ENCODE measurements around the gene CSF2. TPM values are rescaled to one million over a fixed set of nuclear protein-coding genes. Genes with fewer than 3 reads are reported as not detected.

CSF2 gene
- polyA plus RNA-seq (ENCODE audit: insufficient read length): not detected
- long read RNA-seq, donor 1: 0 reads
- long read RNA-seq, donor 2: 0 reads
- long read RNA-seq, donor 3: 0 reads
- long read RNA-seq, donor 4: 0 reads
- long read RNA-seq, donor 5: 0 reads
- long read RNA-seq, donor 6: 0 reads
- long read RNA-seq, donor 7: 0 reads
- long read RNA-seq, donor 8: 0 reads

DNA sequence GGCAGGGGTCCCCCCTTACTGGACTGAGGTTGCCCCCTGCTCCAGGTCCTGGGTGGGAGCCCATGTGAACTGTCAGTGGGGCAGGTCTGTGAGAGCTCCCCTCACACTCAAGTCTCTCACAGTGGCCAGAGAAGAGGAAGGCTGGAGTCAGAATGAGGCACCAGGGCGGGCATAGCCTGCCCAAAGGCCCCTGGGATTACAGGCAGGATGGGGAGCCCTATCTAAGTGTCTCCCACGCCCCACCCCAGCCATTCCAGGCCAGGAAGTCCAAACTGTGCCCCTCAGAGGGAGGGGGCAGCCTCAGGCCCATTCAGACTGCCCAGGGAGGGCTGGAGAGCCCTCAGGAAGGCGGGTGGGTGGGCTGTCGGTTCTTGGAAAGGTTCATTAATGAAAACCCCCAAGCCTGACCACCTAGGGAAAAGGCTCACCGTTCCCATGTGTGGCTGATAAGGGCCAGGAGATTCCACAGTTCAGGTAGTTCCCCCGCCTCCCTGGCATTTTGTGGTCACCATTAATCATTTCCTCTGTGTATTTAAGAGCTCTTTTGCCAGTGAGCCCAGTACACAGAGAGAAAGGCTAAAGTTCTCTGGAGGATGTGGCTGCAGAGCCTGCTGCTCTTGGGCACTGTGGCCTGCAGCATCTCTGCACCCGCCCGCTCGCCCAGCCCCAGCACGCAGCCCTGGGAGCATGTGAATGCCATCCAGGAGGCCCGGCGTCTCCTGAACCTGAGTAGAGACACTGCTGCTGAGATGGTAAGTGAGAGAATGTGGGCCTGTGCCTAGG is at the start of gene CSF2:
CSF2 (plus strand) TSS at position 559 of the 783 bp plus-strand sequence; CDS start at position 594, 35 bp downstream.
- no peak for DNase-seq

DNA sequence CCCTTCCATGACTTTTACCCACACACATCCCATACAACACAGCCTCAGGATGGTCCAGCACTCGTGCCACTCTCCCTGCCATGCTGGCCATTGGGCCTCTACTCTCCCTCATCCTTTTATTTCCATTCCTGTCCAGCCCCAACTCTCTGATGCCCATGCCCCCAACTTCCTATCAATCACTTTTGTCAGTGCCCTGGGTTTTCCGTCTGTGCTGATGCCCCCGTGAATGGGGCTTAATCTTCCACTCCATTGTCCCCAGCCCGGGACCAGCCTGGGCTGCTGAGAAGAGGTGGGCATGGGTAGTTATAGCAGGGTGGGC is 49.5 kb upstream of the CSF2 start:
- no peak for DNase-seq

DNA sequence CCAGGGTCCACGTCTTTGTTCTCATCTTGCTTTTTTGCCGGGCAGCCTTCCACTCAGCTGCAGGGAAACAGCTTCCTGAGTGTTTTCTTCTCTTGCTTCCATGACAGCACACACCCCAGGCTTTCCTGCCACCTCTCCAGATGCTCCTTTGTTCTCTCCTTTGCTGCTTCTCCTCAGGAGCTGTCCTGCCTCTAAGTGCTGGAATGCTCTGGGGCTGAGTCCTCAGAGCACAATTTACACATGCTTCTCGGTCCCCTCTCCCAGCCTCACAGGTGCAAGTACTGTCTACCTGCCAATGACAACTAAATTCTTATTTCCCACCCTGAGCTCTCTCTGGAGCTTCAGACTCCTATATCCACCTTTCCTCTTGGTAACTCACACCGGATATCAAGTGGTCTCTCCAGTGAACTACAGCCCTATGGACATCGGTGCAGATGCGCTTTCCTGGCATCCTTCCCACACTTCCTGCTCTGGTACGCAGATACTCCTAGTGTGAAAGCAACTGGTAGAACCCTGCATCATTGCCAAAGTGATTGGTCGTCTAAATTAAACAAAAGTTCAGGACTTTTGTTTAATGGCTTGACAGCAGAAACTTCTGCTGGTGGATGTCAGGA is 48.7 kb upstream of the CSF2 start:
- no peak for DNase-seq

DNA sequence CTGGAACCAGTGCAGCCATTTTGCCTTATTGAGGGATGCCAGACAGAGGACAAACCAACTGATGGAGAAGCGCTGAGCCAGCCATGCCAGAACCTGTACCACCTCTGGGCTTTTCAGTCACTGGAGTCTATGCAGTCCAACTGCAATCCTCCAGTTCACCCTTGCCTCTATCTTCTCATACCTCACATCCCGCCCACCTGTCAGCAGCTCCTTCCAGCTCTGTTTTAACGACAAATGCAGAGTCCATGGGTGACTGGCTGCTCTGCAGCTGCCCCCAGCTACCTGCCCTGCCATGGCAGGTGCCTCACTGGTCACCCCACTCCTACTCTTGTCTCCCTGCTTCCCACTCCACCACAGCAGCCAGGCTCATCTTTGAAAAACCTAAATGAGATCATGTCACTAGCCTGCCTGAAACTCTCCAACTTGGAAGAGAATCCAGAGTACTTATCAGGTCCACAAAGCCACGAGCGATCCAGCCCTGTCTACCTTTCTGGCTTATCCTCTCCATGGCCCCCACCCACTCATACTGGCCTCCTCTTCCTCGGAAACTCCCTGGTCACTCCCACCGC is 48.1 kb upstream of the CSF2 start:
- no peak for DNase-seq

DNA sequence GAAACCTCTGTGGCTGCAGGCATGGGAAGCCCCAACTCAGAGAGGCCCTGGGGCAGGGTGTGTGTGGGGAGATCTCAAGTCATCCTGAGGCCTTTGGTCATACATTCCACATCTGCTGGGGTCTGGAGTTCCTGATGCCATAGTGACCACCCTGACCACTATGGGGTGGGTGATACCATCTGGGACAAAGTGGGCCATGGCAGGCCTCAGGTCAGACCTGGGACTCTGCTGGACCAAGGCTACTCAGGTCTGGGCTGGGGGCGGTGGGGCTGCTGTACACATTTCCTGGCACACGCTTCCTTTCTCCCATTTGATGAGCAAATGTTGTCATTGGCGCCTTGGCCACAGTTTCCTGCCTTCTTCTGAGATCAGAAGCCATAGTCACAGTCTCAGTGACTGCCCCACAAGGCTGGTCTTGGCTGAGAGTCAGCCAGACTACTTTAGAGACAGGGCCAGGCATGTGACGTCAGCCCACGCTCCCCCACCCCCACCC is 47.0 kb upstream of the CSF2 start:
- DNase-seq: no peak

DNA sequence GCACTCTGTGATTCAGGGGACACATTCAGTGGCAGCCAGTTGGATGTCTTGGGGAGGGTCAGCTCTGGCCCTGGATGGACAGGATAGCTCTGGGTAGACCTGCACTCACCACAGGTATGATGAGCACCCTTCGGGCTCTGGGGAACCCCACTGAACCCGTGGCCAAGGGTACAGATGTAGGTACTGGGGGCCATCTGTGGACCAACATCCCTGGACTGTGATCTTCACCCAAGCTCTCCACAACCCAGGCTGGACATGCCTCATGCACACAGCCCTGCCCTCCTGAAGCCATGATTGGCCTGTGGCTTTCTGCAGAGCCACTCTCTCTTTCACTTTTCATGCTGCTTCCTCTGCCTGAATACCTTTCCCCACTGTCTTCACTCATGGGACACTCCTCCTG is 46.6 kb upstream of the CSF2 start:
- DNase-seq: no peak

DNA sequence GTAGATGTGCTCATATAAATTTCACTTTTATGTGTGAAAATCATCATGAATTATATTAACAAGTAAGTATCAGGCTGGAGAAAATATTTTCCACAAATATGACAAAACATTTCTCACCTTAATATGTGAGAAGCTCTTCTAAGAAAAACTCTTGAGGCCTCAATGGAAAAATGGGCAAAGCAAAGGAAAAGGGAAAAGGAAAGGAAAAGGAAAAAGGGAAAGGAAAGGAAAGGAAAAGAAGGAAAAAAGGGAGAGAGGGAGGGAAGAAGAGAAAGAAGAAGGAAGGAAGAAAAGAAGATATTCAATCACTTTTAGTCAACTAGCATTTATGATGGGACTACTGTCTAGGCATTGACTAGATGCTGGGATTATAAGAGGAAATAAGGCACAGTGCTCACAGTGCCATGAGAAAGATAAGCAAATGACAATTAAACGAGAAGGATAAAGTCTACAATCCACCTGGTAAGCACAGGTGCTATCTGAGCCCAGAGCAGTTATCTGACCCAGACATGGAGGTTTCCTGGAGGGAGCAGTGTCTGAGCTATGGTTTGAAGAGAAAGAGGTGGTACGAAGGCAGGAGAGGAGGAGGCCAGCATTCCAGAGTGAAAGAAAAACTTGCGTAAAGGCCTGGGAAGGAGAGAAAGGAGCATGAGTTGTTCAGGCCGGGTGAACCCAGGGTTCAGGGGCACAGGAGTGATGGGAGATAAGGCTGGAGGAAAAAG is 43.8 kb upstream of the CSF2 start:
- DNase-seq: no peak

DNA sequence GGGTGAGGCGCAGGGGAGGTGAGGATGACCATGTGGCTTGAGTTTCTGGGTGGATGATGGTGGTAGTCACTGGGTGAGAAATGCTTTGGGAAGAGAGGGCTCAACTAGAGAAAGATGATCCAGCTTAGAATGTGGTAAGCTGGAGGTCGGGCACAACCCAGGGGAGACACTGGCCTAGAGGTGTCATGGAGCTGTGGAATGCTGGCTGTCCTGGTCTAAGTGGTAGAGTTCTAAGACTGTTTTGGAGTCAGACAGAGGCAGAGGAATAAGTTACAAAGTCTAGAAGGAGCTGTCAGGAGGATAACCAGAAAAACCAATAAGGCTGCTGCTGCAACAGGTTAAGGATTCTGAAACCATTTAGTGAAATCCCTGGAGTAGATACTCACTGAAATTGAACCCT is 43.0 kb upstream of the CSF2 start:
- DNase-seq: no peak

DNA sequence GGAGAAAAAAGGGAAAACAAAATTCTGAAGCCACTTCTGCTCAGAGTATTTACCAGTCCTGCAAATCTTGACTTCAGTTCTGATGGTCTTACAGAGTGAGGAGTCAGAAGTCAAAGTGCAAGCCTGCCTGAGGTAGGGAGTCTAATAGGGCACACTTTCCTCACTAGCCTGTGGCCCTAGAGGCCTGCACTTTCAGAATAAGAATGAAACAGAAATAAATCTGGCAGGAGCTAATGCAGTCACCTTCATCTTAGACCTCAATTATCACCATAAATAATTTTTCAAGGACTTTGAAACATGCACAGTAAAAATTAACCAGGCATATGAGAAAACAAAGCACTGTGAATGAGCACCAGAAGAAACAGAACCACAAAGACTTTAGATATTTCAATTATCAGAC is 41.4 kb upstream of the CSF2 start:
- DNase-seq: no peak

DNA sequence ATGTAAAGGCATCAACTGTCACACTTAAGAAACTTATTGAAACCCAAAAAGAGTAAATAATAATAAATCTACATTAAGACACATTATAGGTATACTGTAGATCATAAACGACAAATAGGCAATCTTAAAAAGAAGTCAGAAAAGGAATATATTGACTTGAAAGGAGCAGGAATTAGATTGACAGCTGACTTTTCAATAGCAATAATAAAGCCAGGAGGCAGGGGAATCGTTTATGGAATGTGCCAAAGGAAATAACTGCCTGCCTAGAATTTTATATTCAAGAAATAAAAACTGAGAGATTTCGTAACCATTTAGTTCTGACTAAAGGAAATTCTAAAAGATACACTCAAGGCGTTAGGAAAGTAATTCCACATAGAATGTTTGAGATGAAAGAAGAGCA is 40.5 kb upstream of the CSF2 start:
- no peak for DNase-seq

DNA sequence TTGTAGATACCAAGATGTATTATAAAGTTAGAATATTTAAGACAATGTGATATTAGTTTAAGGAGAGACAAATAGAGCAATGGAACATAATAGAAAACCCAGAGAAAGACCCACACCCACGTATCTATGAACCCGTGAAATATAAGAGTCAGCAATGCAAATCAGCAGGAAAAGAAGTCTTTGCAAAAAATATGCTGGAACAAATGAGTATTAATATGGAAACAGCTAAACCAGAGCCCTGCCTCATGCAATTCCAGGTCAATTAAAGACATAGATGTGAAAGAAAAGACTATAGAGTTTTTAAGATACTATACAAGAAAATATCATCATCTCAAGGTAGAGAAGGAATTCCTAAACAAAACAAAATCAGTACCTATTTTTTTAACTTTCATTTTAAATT is 36.2 kb upstream of the CSF2 start:
- DNase-seq: no peak

DNA sequence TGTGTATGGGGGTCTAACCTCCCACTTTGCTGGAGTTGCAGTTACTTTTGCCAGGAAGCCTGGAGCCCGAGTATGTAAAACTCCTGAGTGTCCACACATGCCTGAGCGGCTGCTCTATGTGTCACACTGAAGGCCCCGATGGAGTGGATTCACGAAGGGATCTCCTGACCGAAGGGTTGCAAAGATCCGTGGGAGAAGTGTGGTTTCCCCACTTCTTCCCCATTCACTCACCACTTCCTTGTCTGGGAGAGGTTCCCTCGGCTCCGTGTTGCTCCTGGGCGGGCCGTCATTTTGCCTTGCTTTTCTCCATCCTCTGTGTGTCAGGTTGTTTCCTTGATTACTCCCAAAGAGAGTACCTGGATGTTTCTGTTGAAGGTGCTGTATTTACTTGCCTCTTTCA is 29.4 kb upstream of the CSF2 start:
- no peak for DNase-seq

DNA sequence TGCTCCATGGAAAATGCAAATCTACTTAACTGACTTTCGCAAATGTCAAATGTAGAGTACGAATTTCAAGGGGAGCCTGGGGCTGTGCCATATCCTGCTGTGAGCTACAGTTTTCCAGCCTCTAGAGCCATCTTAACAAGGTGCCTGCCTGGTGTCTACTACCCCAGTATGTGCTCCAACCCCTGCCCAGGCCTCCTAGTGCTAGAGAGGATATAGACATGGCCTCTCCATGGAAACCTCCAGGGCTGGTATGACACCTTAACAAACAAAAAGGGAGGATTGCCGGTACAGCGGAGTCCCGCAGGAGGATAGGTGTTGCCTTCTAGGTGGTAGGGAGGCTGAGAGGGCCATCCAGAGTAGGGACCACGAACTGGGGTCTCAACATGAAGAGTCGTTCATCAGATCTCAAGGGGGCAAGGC is 26.7 kb upstream of the CSF2 start:
- no peak for DNase-seq

DNA sequence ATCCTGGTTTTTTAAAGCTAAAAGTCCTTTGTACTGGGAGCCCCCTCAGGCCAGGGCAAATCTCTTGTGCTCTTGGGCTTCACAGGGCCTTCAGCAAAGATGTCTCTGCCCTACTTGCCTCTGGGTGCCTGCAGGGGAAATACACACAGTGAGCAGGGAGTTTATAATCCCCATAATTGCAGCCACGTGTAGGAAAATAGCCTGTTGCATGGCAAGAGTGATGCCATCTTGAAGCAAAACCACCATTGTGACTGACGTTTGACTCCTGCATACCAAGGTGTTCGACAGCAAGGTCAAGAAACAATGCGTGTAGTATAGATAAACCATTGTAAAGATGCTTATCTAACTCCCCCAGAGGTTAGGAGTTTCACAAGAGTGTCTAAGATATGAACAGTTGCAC is 24.5 kb upstream of the CSF2 start:
- no peak for DNase-seq

DNA sequence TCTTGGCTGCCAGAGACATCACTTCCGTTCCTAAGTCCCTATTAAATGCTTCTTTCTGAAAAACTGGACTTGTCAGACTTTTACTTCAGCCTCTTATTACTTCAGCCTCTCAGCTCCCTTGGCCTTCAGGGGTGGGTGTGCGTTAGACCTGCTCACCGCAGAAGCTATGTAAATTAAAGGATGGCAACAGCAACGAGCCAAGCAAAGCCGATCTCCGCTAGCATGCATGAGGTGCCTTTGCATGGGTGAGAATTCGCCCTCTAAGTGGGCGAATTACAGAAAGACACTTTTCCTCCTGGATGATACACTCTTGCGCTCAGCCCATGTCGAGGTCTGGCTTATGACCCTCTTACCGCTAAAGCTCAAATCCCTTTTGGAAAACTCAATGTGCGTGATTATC is 24.0 kb upstream of the CSF2 start:
- DNase-seq: no peak

DNA sequence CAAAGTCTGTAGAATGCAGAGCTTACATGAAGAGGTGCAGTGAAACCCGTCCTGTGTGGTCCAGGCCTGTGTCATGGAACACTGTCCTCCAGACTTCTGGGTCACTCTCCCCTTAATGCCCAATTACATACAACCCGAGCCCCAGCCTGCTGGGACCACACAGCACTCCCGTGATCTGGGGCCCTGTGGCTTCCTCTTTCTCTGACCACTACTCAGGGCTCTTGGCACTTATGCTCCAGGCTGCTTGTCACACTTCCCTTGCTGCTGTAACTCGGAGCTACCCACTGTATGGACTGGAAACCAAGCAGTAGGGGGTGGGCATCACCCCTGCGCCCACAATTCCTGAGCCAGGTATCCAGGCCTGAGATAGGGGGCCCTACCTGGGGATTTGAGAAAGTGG is 23.5 kb upstream of the CSF2 start:
- no peak for DNase-seq

DNA sequence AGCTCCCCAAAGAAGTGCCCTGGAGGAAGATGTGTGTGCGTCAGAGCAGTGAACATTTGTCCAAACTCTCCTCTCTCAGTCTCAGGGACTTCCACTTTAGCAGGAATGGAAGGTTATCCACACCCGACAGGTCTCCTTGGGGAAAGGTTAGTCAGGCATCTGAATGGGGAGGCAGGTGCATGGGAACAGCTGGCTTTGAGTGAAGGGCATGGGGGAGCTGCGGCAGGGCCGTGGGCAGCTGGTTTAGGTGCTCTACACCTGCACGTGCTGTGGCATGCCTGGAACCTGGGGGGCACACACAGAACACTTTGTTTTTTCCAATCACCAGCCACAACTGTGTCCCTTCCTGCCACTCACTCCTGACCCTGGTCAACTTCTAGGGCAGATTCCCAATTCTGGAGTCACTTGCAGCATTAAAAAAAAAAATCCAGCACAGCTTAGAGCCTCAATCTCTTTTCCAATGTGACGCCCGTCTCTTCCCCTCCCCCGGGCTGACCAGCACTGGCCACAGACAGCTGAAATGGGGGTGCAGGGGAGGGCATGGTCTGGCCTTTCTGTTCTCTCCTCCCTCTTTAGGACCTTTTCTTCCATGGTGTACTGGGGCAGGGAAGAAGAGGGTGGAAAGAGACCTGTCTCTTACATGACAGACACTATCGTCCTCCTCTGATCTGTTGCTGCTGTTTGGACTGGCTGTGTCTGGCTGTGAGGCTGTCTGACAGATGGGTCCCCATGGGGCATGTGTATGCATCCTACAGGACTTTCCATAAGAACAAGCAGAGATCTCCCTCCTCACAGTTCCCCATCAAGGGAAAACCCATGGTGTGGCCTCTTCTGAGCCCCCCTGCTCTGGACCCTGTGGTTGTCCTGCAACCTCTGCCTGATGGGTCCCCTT is 22.7 kb upstream of the CSF2 start:
- no peak for DNase-seq

DNA sequence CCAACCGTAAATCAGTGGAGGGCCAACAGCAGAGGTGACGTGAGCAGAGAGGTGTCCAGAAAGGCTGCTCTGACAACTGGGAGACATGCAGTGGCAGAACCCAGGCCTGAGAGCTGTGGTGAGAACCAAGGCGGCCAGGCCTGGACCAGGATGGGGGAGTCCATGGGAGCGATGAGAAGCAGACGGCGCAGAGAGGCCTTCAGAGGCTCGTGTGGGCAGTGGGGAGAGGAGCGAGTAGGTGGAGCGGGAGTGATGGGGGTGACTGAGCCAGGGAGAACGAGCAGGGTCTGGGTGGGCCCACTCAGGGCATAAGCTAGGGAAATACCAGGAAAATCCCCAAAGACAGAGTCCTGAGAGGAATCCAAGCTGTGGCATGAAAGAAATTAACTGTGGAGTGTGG is 21.1 kb upstream of the CSF2 start:
- DNase-seq: no peak

DNA sequence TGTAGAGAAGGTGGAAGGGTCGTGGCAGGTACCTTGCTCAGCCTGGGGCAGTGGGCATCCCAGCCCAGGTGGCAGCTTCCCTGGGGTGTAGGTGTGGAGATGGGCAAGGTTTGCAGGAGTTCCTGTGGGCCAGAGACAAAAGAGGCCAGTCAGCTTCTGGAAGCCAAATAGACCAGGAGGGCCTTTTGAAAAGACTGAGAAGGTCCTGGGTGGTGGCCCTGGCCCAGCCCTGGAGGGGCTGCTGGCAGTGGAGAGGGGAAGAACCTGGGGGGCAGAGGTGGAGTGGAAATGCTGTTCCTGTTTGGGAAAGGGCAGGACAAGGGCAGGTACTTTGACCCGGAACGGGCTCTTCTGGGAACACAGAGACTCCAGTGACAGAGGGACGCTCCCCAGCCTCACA is 20.1 kb upstream of the CSF2 start:
- DNase-seq: no peak

DNA sequence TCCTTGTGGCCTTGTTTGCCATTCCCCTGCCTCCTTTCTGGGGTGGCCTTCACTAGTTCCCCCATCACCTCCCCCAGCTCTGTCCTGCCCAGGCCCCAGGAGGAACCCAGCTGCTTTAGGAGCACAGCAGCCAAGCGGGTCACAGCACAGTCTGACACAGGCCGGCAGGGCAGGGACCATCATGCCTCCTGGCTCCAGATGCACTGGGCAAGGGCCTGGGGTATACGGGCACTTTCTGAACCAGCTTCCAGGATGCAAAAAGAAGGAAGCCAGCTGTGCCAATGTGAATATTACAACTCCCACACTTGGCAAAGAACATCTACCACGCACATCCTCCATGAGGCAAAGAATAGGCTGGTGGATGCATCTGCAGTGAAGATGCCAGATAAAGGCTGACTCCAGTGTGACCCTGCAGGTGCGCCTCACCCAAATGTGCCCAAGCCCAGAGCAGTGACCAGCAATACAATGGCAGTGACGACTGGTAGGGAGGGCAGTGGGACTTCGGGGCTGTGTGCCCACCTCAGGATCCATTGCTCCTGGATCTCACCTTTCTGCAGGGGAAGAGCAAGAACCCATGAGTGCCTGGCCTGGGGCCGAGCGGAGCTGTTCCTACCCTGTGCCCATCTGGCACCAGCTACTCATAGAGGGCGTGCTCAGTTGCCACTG is 19.4 kb upstream of the CSF2 start:
- DNase-seq: no peak

Measured in left kidney (tissue), 8 donors.